ENCODE data around the gene ERMARD. TPM values are rescaled to one million over a fixed set of nuclear protein-coding genes. Genes with fewer than 3 reads are reported as not detected.

The ERMARD gene
- total RNA-seq, 2 donors from 2014 or later: 8.6 to 12.2 TPM

DNA sequence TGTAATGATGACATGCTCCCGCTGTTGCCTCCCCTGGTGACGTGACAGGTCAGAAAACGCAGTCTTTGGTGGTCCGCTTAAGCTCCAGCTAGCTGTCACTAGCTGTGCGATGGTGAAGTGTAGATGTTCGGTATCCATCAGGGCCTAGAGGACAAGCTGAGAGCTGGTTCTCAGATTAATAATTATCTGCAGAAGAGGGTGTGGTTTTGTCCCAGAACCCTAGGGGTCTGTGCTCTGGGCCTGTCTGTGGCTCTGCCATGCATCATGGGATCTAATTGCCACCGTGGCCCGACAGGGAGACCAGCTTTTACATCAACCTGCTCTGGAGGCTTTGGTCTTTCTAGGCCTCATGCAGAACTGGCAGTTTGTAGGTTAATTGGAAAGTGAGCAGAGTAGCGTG is 34.1 kb downstream of the ERMARD start:
- intact Hi-C loops (cut with DNase I): loop anchor here (10.0 kb wide), 1 partner anchor 739 kb away; no protein-coding TSS in a partner anchor
- DNase-seq (no peak), ATAC-seq (no peak)
- Histone ChIP-seq H3K9me3 (no peaks in the 10 kb centered on the region), H3K27ac (no peak overlapping the region), H3K36me3 (replicated peaks in 1 of 2; ENCODE audit: insufficient read depth in 1 of 2, low read depth in 2 of 2) (no peaks in the 10 kb centered on the region), H3K4me1 (peaks cover 12% of the 10 kb centered on the region), H3K4me3 (no peak overlapping the region), H3K27me3 (no peaks in the 10 kb centered on the region)
- TF ChIP-seq, protein P1, sequence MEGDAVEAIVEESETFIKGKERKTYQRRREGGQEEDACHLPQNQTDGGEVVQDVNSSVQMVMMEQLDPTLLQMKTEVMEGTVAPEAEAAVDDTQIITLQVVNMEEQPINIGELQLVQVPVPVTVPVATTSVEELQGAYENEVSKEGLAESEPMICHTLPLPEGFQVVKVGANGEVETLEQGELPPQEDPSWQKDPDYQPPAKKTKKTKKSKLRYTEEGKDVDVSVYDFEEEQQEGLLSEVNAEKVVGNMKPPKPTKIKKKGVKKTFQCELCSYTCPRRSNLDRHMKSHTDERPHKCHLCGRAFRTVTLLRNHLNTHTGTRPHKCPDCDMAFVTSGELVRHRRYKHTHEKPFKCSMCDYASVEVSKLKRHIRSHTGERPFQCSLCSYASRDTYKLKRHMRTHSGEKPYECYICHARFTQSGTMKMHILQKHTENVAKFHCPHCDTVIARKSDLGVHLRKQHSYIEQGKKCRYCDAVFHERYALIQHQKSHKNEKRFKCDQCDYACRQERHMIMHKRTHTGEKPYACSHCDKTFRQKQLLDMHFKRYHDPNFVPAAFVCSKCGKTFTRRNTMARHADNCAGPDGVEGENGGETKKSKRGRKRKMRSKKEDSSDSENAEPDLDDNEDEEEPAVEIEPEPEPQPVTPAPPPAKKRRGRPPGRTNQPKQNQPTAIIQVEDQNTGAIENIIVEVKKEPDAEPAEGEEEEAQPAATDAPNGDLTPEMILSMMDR (IDR thresholded peaks at IDR 0.05): no peak
- no peak for TF ChIP-seq POLR2A (IDR thresholded peaks at IDR 0.05)
- 76 to 78% methylated on average over 8 to 9 of the region's 9 CpGs for WGBS, 2 donors

DNA sequence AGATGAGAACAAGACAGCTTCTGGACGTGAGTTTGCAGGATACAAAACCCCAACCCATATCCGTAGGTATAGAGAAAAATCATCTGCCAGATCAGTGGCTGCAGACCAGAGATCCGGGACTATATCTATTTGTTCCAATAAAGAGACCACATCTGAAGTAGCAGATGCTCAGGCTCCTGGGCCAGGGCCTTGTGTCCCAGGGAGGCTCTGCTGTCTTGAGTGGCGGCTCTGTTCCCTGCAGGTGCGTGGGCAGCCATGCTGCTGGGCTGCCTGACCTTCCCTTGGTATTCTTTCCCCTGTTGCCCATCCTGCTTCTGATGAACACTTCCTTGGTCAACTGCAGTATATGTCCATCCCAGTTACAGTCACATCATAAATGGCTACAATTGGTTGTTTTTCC is 34.9 kb downstream of the ERMARD start:
- no peak overlapping the region for H3K4me3 ChIP-seq
- H3K27ac ChIP-seq: no peak overlapping the region
- no peaks in the 10 kb centered on the region for H3K36me3 ChIP-seq (replicated peaks in 1 of 2; ENCODE audit: insufficient read depth in 1 of 2, low read depth in 2 of 2)
- TF ChIP-seq, protein P1 (IDR thresholded peaks at IDR 0.05): no peak
- no peak for TF ChIP-seq POLR2A (IDR thresholded peaks at IDR 0.05)
- intact Hi-C loops (cut with DNase I): loop anchor here (10.0 kb wide), 1 partner anchor 738 kb away; no protein-coding TSS in a partner anchor
- no peaks in the 10 kb centered on the region for H3K9me3 ChIP-seq
- peaks cover 16% of the 10 kb centered on the region for H3K4me1 ChIP-seq
- WGBS, 2 donors: 58 to 67% methylated on average over 4 to 5 of the region's 5 CpGs
- H3K27me3 ChIP-seq: no peaks in the 10 kb centered on the region
- DNase-seq: no peak
- no peak for ATAC-seq

DNA sequence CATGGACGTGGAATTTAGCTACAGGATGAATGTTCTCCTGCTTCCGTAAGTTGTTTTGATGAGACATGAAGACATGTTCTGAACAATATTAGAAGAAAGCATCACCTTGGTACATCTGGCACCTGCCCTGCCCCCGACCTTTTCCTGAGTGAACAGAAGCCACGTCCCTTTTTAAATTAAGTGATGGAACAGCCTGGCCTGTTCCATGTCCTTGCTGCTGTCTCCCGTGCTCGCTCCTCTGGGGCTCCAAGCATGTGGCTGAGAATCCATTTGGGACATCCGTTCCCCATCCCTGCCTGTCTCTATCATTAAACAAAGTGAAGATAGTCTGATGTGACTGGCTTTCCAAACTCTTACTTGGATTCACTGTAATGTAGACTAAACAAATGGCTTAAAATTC is 36.4 kb downstream of the ERMARD start:
- no peaks in the 10 kb centered on the region for H3K36me3 ChIP-seq (replicated peaks in 1 of 2; ENCODE audit: insufficient read depth in 1 of 2, low read depth in 2 of 2)
- ATAC-seq (no peak), DNase-seq (no peak)
- no peaks in the 10 kb centered on the region for H3K27me3 ChIP-seq
- intact Hi-C loops (cut with DNase I): loop anchor here (10.0 kb wide), 1 partner anchor 737 kb away; no protein-coding TSS in a partner anchor
- no peaks in the 10 kb centered on the region for H3K9me3 ChIP-seq
- TF ChIP-seq, protein P1 (IDR thresholded peaks at IDR 0.05): no peak
- TF ChIP-seq POLR2A (IDR thresholded peaks at IDR 0.05): no peak
- H3K27ac ChIP-seq: no peak overlapping the region
- H3K4me3 ChIP-seq: no peak overlapping the region
- peaks cover 16% of the 10 kb centered on the region for H3K4me1 ChIP-seq
- 70 to 71% methylated on average over 7 of the region's 7 CpGs for WGBS, 2 donors

DNA sequence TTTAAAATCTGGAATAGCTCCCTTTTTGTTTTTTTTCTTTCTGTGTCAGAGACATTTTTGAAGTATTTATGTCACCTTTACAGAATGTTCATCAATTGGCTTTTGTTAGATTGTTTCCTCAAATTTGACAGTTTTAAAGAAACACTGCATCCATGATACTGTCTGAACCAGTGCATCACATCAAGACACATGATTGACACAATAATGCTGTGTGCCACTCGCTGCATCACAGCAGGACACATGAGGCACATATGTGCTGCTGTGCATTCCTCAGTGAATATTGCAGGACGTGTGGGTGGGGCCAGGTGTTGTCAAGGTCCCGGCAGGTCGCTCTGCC is 37.4 kb downstream of the ERMARD start:
- H3K27me3 ChIP-seq: no peaks in the 10 kb centered on the region
- no peak for DNase-seq
- H3K27ac ChIP-seq: no peak overlapping the region
- no peak for ATAC-seq
- H3K9me3 ChIP-seq: no peaks in the 10 kb centered on the region
- no peak overlapping the region for H3K4me3 ChIP-seq
- no peak for TF ChIP-seq POLR2A (IDR thresholded peaks at IDR 0.05)
- TF ChIP-seq, protein P1 (IDR thresholded peaks at IDR 0.05): no peak
- H3K36me3 ChIP-seq (replicated peaks in 1 of 2; ENCODE audit: insufficient read depth in 1 of 2, low read depth in 2 of 2): no peaks in the 10 kb centered on the region
- intact Hi-C loops (cut with DNase I): loop anchor here (10.0 kb wide), 1 partner anchor 736 kb away; no protein-coding TSS in a partner anchor
- 46 to 58% methylated on average over 2 to 4 of the region's 4 CpGs for WGBS, 2 donors
- peaks cover 16% of the 10 kb centered on the region for H3K4me1 ChIP-seq
